Panc1 (cell line): ENCODE data around the gene PRR22. TPM values are rescaled to one million over a fixed set of nuclear protein-coding genes. Genes with fewer than 3 reads are reported as not detected.
A peak's percentile ranks its signal among the peaks of the same experiment; 100 is the strongest.

Source experiments
- ATAC-seq: fragments of 200-7000 bp; cut with Tn5 transposase; 2 replicates; pipeline ENCODE4 v1.9.1; 2020; ENCODE audit warnings: mild to moderate bottlenecking, moderate library complexity
- BruUV-seq: library from RNA; stranded (reverse); fragments of 400-500 nt; replicated peaks from 2 replicates; lab custom pipeline; 2021; lab: Mats Ljungman, UMichigan
- CTCF ChIA-PET: fragments of 300-600 bp; sonication (Branson Sonifier 250); formaldehyde crosslinking; loops from one replicate; lab custom pipeline; 2022; ENCODE audit warnings: antibody characterized with exemption; lab: Charles Lee
- POLR2A ChIA-PET: fragments of 300-600 bp; sonication (Branson Sonifier 250); formaldehyde crosslinking; loops from one replicate; lab custom pipeline; 2022; ENCODE audit warnings: antibody characterized with exemption; lab: Charles Lee
- DNase-seq: peaks from one replicate; pipeline ENCODE4 v3.0.0-alpha.2; 2010; ENCODE audit warnings: low read depth, low spot score
- H3K27ac ChIP-seq: 2 replicates; pipeline ENCODE4 v1.5.1; 2011; ENCODE audit warnings: mild to moderate bottlenecking, low read length, inconsistent platforms
- H3K27me3 ChIP-seq: fragments of 200-500 bp; sonication (Bioruptor generic); 2 replicates; pipeline ENCODE4 v1.6.0; 2014; ENCODE audit warnings: low read length, inconsistent platforms; ENCODE audit not compliant: control insufficient read depth, insufficient read depth
- H3K36me3 ChIP-seq: fragments of 200-500 bp; sonication (Bioruptor generic); 2 replicates; pipeline ENCODE4 v1.5.1; 2014; ENCODE audit warnings: inconsistent platforms, mild to moderate bottlenecking, low read length, moderate library complexity; ENCODE audit not compliant: control insufficient read depth, insufficient read depth
- H3K4me1 ChIP-seq: 2 replicates; pipeline ENCODE4 v1.5.1; 2011; ENCODE audit warnings: inconsistent platforms, mild to moderate bottlenecking, low read length, moderate library complexity; ENCODE audit not compliant: control insufficient read depth, insufficient read depth
- H3K4me3 ChIP-seq, 2 experiments: 2 replicates each; pipeline ENCODE4 v1.5.1; 2011 to 2012; ENCODE audit warnings: low read depth in 2 of 2, low read length in 2 of 2, mild to moderate bottlenecking in 2 of 2, inconsistent platforms in 1 of 2, moderate library complexity in 1 of 2
- H3K9me3 ChIP-seq: fragments of 200-500 bp; sonication (Bioruptor generic); 2 replicates; pipeline ENCODE4 v1.5.1; 2014; ENCODE audit warnings: low read depth, mild to moderate bottlenecking, inconsistent platforms, low read length, moderate library complexity; ENCODE audit not compliant: control insufficient read depth, insufficient read depth
- POLR2AphosphoS5 ChIP-seq: IDR thresholded peaks from 2 replicates; pipeline ENCODE4 v1.6.1; 2012; ENCODE audit warnings: mild to moderate bottlenecking, low read depth, low read length, moderate library complexity
- REST ChIP-seq, 2 experiments: IDR thresholded peaks; 2 replicates each; pipeline ENCODE4 v1.6.1; 2011 to 2012; ENCODE audit warnings: low read depth in 2 of 2, control low read depth in 1 of 2, low read length in 1 of 2, mild to moderate bottlenecking in 1 of 2, moderate library complexity in 1 of 2; ENCODE audit not compliant: insufficient read depth in 1 of 2
- SIN3A ChIP-seq: IDR thresholded peaks from 2 replicates; pipeline ENCODE4 v1.6.1; 2012; ENCODE audit warnings: low read depth, mild to moderate bottlenecking, low read length, moderate library complexity, borderline replicate concordance; ENCODE audit not compliant: insufficient read depth
- TCF7L2 ChIP-seq: IDR thresholded peaks from 2 replicates; pipeline ENCODE4 v1.6.1; 2011; ENCODE audit warnings: mild to moderate bottlenecking, low read depth, low read length, inconsistent platforms
- in situ Hi-C: cut with HindIII; loops from 2 replicates; pipeline ENCODE4 v1.10.0; 2016; ENCODE audit warnings: low sequenced_read_pairs, low pct_unique_long_range_greater_than_20kb
- intact Hi-C: fragments of 100-400 bp; cut with micrococcal nuclease; formaldehyde crosslinking; loops from one replicate; pipeline ENCODE4 v1.10.0; 2022; ENCODE audit not compliant: unreplicated experiment
- total RNA-seq: library from RNA; stranded (reverse); gene quantifications from one replicate; pipeline ENCODE4 v1.2.1, GENCODE V29; 2021; ENCODE audit not compliant: unreplicated experiment
- TF ChIP-seq, protein P1 (sequence below): fragments of 450-650 bp; IDR thresholded peaks from 2 replicates; pipeline ENCODE4 v1.5.1; 2017; ENCODE audit warnings: mild to moderate bottlenecking

The PRR22 gene
- total RNA-seq, 1 experiment from 2014 or later = 5.9 TPM

- intact Hi-C loops (no loop called here), in situ Hi-C loops (no loop called here)
- Histone ChIP-seq H3K36me3 (no peaks in the 10 kb centered on the region), H3K27me3 (no peaks in the 10 kb centered on the region), H3K4me1 (peaks cover 8% of the 10 kb centered on the region), H3K4me3 (peak overlapping the region; percentile 28 to 50; a peak in 3 of 4 replicates), H3K9me3 (no peaks in the 10 kb centered on the region), H3K27ac (peak overlapping the region; percentile 59; the same call in 1 of the 2 replicates)
- TF ChIP-seq TCF7L2 (no peak), POLR2AphosphoS5 (no peak), REST (IDR thresholded peaks at IDR 0.05; ENCODE audit: insufficient read depth in 1 of 2, low read depth in 2 of 2, low read length in 1 of 2) (no peak), SIN3A (no peak)
- TF ChIP-seq, protein P1, sequence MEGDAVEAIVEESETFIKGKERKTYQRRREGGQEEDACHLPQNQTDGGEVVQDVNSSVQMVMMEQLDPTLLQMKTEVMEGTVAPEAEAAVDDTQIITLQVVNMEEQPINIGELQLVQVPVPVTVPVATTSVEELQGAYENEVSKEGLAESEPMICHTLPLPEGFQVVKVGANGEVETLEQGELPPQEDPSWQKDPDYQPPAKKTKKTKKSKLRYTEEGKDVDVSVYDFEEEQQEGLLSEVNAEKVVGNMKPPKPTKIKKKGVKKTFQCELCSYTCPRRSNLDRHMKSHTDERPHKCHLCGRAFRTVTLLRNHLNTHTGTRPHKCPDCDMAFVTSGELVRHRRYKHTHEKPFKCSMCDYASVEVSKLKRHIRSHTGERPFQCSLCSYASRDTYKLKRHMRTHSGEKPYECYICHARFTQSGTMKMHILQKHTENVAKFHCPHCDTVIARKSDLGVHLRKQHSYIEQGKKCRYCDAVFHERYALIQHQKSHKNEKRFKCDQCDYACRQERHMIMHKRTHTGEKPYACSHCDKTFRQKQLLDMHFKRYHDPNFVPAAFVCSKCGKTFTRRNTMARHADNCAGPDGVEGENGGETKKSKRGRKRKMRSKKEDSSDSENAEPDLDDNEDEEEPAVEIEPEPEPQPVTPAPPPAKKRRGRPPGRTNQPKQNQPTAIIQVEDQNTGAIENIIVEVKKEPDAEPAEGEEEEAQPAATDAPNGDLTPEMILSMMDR = no peak; the same call in 1 of the 2 replicates
- no peak for DNase-seq
- no peak for ATAC-seq
- BruUV-seq = no TSS peak
- ChIA-PET CTCF (no interaction called here), POLR2A (no interaction called here)
Measured at GRCh38 chr19:5826531-5827341, 42.2 kb upstream of the PRR22 start.

DNA sequence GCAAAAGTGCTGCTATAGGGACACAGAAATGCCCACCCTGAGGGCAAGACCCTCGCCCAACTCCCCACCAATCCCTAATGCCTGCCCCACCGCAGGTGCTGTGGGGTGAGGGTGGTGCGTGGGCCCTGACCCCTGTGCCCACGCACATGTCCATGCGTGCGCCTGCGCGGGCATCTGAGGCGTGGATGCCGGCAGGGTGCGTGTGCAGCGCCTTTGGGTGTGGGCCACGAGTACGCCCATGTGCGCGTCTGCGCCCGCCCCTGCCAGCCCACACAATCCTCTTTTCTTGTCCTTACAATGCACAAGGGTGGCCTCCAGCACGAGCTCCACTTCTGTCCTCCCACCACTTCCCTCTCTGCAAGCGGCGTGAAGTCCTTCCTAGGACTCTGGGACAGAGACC is 40.6 kb upstream of the PRR22 start:
- no peak overlapping the region for H3K4me3 ChIP-seq
- H3K27ac ChIP-seq = no peak overlapping the region
- ChIA-PET CTCF (interaction anchor here (0.5 to 1.4 kb wide), 4 partner anchors 21 to 75 kb away, joined by 5 to 16 read pairs (median 10); partner anchors contain the start of gene NRTN), POLR2A (interaction anchor here (0.5 kb wide), 1 partner anchor 106 kb away, joined by 3 read pairs; no protein-coding TSS in a partner anchor)
- in situ Hi-C loops (no loop called here), intact Hi-C loops (no loop called here)
- DNase-seq (no peak), ATAC-seq (no peak)
- H3K9me3 ChIP-seq = no peaks in the 10 kb centered on the region
- no TSS peak for BruUV-seq
- TF ChIP-seq REST (IDR thresholded peaks at IDR 0.05; ENCODE audit: insufficient read depth in 1 of 2, low read depth in 2 of 2, low read length in 1 of 2) = no peak
- no peak for TF ChIP-seq TCF7L2
- no peak for TF ChIP-seq POLR2AphosphoS5
- TF ChIP-seq SIN3A = no peak
- TF ChIP-seq, protein P1 = no peak
- peaks cover 8% of the 10 kb centered on the region for H3K4me1 ChIP-seq
- H3K27me3 ChIP-seq = no peaks in the 10 kb centered on the region
- no peaks in the 10 kb centered on the region for H3K36me3 ChIP-seq
